ENCODE results near the gene MROH7.

The MROH7 gene

GRCh38 chr1:54685335-54685905 lies 43.8 kb downstream of the MROH7 start:
- H3K27me3 ChIP-seq (ENCODE audit: control insufficient read depth, insufficient read depth, low read length) = peaks cover 43% of the 10 kb centered on the region

GRCh38 chr1:54686155-54686554 lies 44.6 kb downstream of the MROH7 start:
- H3K4me1 ChIP-seq (ENCODE audit: control insufficient read depth, insufficient read depth, low read length) = no peaks in the 10 kb centered on the region
- H3K9me3 ChIP-seq (replicated peaks; ENCODE audit: low read length) = no peaks in the 10 kb centered on the region
- no peak overlapping the region for H3K4me3 ChIP-seq (ENCODE audit: low read length)
- no peak overlapping the region for H3K4me2 ChIP-seq (ENCODE audit: low read length)
- peaks cover 41% of the 10 kb centered on the region for H3K27me3 ChIP-seq (ENCODE audit: control insufficient read depth, insufficient read depth, low read length)
- no peak overlapping the region for H3K9ac ChIP-seq (ENCODE audit: low read depth, low read length)
- H3K36me3 ChIP-seq (ENCODE audit: insufficient read depth, low read length) = no peaks in the 10 kb centered on the region

More at GRCh38 chr1:54685335-54685905, 43.8 kb downstream of the MROH7 start:
- Histone ChIP-seq H3K9ac (ENCODE audit: low read depth, low read length) (no peak overlapping the region), H3K4me3 (ENCODE audit: low read length) (no peak overlapping the region), H3K36me3 (ENCODE audit: insufficient read depth, low read length) (no peaks in the 10 kb centered on the region), H3K4me1 (ENCODE audit: control insufficient read depth, insufficient read depth, low read length) (no peaks in the 10 kb centered on the region), H3K9me3 (replicated peaks; ENCODE audit: low read length) (no peaks in the 10 kb centered on the region), H3K4me2 (ENCODE audit: low read length) (no peak overlapping the region)

DNA sequence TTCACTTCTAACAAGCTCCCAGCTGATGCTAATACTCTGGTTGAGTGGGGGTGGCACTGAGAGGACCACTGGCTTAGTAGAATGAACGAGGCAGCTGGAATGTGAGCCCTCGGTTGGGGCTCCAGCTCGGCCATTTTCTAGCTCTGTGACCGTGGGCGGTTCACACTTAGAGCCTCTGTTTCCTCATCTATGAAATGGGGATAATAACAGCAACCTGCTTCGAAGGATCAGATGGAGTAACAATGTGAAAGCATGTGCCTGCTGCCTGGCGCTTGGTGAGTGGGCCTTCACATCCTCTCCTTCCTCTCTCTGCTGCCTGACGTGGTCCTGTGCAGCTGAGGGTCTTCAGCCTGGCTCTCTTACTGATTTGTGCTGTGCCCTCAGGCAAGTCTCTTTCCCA lies 53.2 kb downstream of the MROH7 start:
- Histone ChIP-seq H3K4me3 (ENCODE audit: low read length) (no peak overlapping the region), H3K9me3 (replicated peaks; ENCODE audit: low read length) (no peaks in the 10 kb centered on the region), H3K27me3 (ENCODE audit: control insufficient read depth, insufficient read depth, low read length) (peaks cover 30% of the 10 kb centered on the region), H3K4me1 (ENCODE audit: control insufficient read depth, insufficient read depth, low read length) (no peaks in the 10 kb centered on the region), H3K9ac (ENCODE audit: low read depth, low read length) (no peak overlapping the region), H3K4me2 (ENCODE audit: low read length) (no peak overlapping the region), H3K36me3 (ENCODE audit: insufficient read depth, low read length) (no peaks in the 10 kb centered on the region)

DNA sequence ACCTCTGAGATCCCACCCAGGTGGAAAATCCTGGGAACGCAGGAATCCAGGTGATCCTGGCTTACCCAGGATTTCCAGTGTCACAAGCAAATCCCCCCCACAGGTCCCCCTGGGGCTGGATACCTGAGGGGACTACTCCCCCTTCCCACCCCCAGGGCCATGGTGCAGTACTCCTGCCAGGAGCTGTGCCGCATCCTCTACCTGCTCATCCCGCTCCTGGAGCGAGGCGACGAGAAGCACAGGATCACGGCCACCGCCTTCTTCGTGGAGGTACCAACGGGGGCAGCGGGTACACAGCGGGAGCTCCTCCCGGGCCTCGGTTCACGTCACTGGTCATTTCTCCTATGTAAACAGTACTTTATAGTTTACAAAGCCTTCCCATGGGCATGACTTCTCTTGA lies 53.6 kb downstream of the MROH7 start:
- peaks cover 31% of the 10 kb centered on the region for H3K27me3 ChIP-seq (ENCODE audit: control insufficient read depth, insufficient read depth, low read length)
- no peak overlapping the region for H3K9ac ChIP-seq (ENCODE audit: low read depth, low read length)
- no peak overlapping the region for H3K4me2 ChIP-seq (ENCODE audit: low read length)
- H3K4me3 ChIP-seq (ENCODE audit: low read length) = no peak overlapping the region
- H3K36me3 ChIP-seq (ENCODE audit: insufficient read depth, low read length) = no peaks in the 10 kb centered on the region
- H3K9me3 ChIP-seq (replicated peaks; ENCODE audit: low read length) = no peaks in the 10 kb centered on the region
- H3K4me1 ChIP-seq (ENCODE audit: control insufficient read depth, insufficient read depth, low read length) = no peaks in the 10 kb centered on the region

GRCh38 chr1:54695764-54696163 lies 54.2 kb downstream of the MROH7 start:
- no peak overlapping the region for H3K4me2 ChIP-seq (ENCODE audit: low read length)
- no peak overlapping the region for H3K4me3 ChIP-seq (ENCODE audit: low read length)
- H3K36me3 ChIP-seq (ENCODE audit: insufficient read depth, low read length) = no peaks in the 10 kb centered on the region
- H3K4me1 ChIP-seq (ENCODE audit: control insufficient read depth, insufficient read depth, low read length) = no peaks in the 10 kb centered on the region
- H3K9me3 ChIP-seq (replicated peaks; ENCODE audit: low read length) = no peaks in the 10 kb centered on the region
- peaks cover 32% of the 10 kb centered on the region for H3K27me3 ChIP-seq (ENCODE audit: control insufficient read depth, insufficient read depth, low read length)
- H3K9ac ChIP-seq (ENCODE audit: low read depth, low read length) = no peak overlapping the region

- H3K4me1 ChIP-seq (ENCODE audit: control insufficient read depth, insufficient read depth, low read length) = no peaks in the 10 kb centered on the region
- peaks cover 32% of the 10 kb centered on the region for H3K27me3 ChIP-seq (ENCODE audit: control insufficient read depth, insufficient read depth, low read length)
- no peaks in the 10 kb centered on the region for H3K36me3 ChIP-seq (ENCODE audit: insufficient read depth, low read length)
- no peaks in the 10 kb centered on the region for H3K9me3 ChIP-seq (replicated peaks; ENCODE audit: low read length)
- H3K4me2 ChIP-seq (ENCODE audit: low read length) = no peak overlapping the region
- no peak overlapping the region for H3K9ac ChIP-seq (ENCODE audit: low read depth, low read length)
- no peak overlapping the region for H3K4me3 ChIP-seq (ENCODE audit: low read length)
Measured at GRCh38 chr1:54696262-54696661, 54.7 kb downstream of the MROH7 start.

DNA sequence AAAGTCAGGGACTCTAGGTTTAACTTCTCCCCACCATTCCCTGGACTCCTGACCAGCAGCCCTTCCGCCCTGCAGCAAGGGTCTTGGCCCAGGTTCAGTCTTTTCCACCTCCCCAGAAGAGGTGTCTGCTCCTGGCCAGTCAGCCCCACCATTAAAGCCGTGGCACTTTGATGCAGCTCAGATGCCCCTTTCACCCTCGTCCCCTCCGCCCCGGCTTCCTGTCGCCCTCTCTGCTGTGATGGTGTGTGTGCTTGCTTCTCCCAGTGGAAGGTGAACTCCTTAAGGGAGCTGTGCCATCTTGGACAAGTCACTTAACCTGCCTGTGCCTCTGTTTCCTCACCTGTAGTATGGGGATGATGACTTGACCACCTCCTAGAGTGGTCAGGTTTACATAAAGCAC lies 56.3 kb downstream of the MROH7 start:
- Histone ChIP-seq H3K4me3 (ENCODE audit: low read length) (no peak overlapping the region), H3K27me3 (ENCODE audit: control insufficient read depth, insufficient read depth, low read length) (peaks cover 31% of the 10 kb centered on the region), H3K9me3 (replicated peaks; ENCODE audit: low read length) (no peaks in the 10 kb centered on the region), H3K4me1 (ENCODE audit: control insufficient read depth, insufficient read depth, low read length) (no peaks in the 10 kb centered on the region), H3K9ac (ENCODE audit: low read depth, low read length) (no peak overlapping the region), H3K36me3 (ENCODE audit: insufficient read depth, low read length) (no peaks in the 10 kb centered on the region), H3K4me2 (ENCODE audit: low read length) (no peak overlapping the region)

- Histone ChIP-seq H3K36me3 (ENCODE audit: insufficient read depth, low read length) (no peaks in the 10 kb centered on the region), H3K27me3 (ENCODE audit: control insufficient read depth, insufficient read depth, low read length) (peaks cover 33% of the 10 kb centered on the region), H3K4me1 (ENCODE audit: control insufficient read depth, insufficient read depth, low read length) (no peaks in the 10 kb centered on the region), H3K4me2 (ENCODE audit: low read length) (no peak overlapping the region), H3K9me3 (replicated peaks; ENCODE audit: low read length) (no peaks in the 10 kb centered on the region), H3K4me3 (ENCODE audit: low read length) (no peak overlapping the region), H3K9ac (ENCODE audit: low read depth, low read length) (no peak overlapping the region)
Measured at GRCh38 chr1:54698346-54698745, 56.8 kb downstream of the MROH7 start.

DNA sequence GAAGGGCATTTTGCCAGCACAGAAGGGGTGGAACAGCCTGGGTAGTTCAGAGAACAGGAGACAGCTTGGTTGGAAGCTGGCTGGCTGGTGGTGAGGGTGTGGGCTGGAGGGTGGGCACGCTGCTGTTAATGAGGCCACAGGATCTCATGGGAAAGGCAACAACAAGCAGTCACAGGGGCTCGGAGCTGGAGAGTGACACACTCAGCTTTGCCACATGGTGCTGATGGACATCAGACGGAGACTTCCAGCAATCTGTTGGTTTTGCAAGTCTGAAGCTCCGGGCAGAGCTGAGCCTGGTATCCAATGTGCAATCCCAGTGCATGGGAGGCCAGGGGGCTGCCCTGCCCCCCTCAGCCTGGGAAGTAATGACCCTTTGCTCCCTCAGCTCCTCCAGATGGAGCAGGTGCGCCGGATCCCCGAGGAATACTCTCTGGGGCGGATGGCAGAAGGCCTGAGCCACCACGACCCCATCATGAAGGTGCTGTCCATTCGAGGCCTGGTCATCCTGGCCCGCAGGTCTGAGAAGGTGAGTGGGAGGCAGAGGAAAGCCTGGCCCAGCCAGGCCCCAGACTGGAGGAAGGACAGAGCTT lies 58.4 kb downstream of the MROH7 start:
- Histone ChIP-seq H3K9ac (ENCODE audit: low read depth, low read length) (no peak overlapping the region), H3K27me3 (ENCODE audit: control insufficient read depth, insufficient read depth, low read length) (peaks cover 29% of the 10 kb centered on the region), H3K4me2 (ENCODE audit: low read length) (no peak overlapping the region), H3K4me3 (ENCODE audit: low read length) (no peak overlapping the region), H3K36me3 (ENCODE audit: insufficient read depth, low read length) (no peaks in the 10 kb centered on the region), H3K4me1 (ENCODE audit: control insufficient read depth, insufficient read depth, low read length) (no peaks in the 10 kb centered on the region), H3K9me3 (replicated peaks; ENCODE audit: low read length) (no peaks in the 10 kb centered on the region)

DNA sequence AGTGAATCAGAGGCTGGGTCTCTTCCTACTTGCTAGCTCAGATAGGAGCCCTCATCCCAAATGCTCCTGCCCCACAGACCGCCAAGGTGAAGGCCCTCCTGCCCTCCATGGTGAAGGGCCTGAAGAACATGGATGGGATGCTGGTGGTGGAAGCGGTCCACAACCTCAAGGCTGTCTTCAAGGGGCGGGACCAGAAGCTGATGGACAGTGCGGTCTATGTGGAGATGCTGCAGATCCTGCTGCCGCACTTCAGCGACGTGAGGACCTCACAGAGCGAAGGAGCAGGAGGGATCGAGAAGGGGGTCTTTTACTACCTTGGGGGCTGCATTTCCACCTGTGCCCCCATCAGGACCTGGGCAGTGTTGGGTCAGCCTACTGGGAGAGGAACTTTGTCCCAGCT lies 59.5 kb downstream of the MROH7 start:
- H3K9ac ChIP-seq (ENCODE audit: low read depth, low read length) = no peak overlapping the region

DNA sequence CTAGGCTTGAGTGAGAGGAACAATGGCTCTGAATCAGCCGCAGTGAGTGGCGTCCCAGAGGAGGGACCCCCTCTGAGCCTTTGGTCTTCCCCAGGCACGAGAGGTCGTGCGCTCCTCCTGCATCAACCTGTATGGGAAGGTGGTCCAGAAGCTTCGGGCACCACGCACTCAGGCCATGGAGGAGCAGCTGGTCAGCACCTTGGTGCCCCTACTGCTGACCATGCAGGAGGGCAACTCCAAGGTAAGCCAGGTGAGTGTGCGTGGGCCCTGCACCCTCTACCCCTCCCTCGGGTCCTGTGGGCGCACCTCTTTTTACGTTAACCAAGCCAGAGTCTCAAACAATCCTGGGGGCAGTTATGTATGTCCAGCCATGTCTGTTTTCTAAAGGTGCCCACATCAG lies 60.4 kb downstream of the MROH7 start:
- H3K27me3 ChIP-seq (ENCODE audit: control insufficient read depth, insufficient read depth, low read length) = peaks cover 27% of the 10 kb centered on the region

More for the DNA sequence above, 59.5 kb downstream of the MROH7 start:
- no peaks in the 10 kb centered on the region for H3K4me1 ChIP-seq (ENCODE audit: control insufficient read depth, insufficient read depth, low read length)
- peaks cover 26% of the 10 kb centered on the region for H3K27me3 ChIP-seq (ENCODE audit: control insufficient read depth, insufficient read depth, low read length)
- H3K4me2 ChIP-seq (ENCODE audit: low read length) = no peak overlapping the region
- no peak overlapping the region for H3K4me3 ChIP-seq (ENCODE audit: low read length)
- no peaks in the 10 kb centered on the region for H3K36me3 ChIP-seq (ENCODE audit: insufficient read depth, low read length)
- H3K9me3 ChIP-seq (replicated peaks; ENCODE audit: low read length) = no peaks in the 10 kb centered on the region

GRCh38 chr1:54703471-54703870 lies 61.9 kb downstream of the MROH7 start:
- no peak overlapping the region for H3K4me2 ChIP-seq (ENCODE audit: low read length)

More for the DNA sequence above, 60.4 kb downstream of the MROH7 start:
- Histone ChIP-seq H3K4me3 (ENCODE audit: low read length) (no peak overlapping the region), H3K9ac (ENCODE audit: low read depth, low read length) (no peak overlapping the region), H3K9me3 (replicated peaks; ENCODE audit: low read length) (no peaks in the 10 kb centered on the region), H3K4me2 (ENCODE audit: low read length) (no peak overlapping the region), H3K36me3 (ENCODE audit: insufficient read depth, low read length) (no peaks in the 10 kb centered on the region), H3K4me1 (ENCODE audit: control insufficient read depth, insufficient read depth, low read length) (no peaks in the 10 kb centered on the region)

More at GRCh38 chr1:54703471-54703870, 61.9 kb downstream of the MROH7 start:
- Histone ChIP-seq H3K36me3 (ENCODE audit: insufficient read depth, low read length) (no peaks in the 10 kb centered on the region), H3K27me3 (ENCODE audit: control insufficient read depth, insufficient read depth, low read length) (peaks cover 32% of the 10 kb centered on the region), H3K9ac (ENCODE audit: low read depth, low read length) (no peak overlapping the region), H3K4me1 (ENCODE audit: control insufficient read depth, insufficient read depth, low read length) (no peaks in the 10 kb centered on the region), H3K4me3 (ENCODE audit: low read length) (no peak overlapping the region), H3K9me3 (replicated peaks; ENCODE audit: low read length) (no peaks in the 10 kb centered on the region)

All from skeletal muscle satellite cell (primary cell).